GM19238 (cell line): ENCODE measurements around the gene IFT52.
"Not testable (repeated sequence)": the region's sequence is repeated elsewhere in the genome, so short reads cannot be mapped to it uniquely, and the experiment has no call there.

Experiments used
- DNase-seq: peaks from one replicate; pipeline ENCODE4 v3.0.0; 2011; ENCODE audit warnings: low spot score; ENCODE audit not compliant: insufficient read length

IFT52 gene

DNA sequence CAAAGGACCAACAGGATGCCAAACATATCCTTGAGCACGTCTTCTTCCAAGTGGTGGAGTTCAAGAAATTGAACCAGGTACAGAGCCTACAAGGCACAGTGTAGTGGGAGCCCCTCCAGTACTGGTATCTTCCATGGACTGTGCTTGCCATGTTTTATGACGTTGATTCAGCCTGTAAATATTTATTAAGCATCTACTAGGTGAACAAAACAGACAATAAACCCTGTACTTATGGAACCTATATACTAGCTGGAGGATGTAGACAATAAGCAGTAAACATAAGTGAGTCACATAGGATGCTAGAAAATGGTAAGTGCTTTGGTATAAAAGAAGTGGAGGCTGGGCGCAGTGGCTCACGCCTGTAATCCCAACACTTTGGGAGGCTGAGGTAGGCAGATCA, 51.8 kb downstream of the IFT52 start:
- DNase-seq: no peak

DNA sequence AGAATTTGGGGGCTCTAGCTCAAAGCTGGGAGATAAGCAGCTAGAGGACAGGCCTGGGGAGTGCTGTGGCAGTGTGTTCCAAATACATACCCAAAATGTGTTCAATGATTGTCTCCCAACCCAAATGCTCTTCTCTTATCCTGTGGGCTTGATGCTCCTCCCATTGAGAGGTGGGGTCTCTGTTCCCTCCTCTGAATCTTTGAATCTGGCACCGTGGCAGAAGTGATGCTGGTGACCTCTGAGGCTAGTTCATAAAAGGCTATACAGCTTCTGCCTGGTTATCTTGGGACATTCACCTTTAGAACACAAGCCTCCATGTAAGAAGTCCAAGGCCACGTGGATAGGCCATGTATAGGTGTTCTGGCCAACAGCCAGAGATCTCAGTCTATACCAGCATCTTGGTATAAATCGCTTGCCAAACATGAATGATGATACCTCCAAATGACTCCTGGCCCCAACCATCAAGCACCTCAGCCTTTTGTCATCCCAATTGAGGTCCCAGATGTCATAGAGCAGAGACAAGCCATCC, 60.3 kb downstream of the IFT52 start:
- no peak for DNase-seq

DNA sequence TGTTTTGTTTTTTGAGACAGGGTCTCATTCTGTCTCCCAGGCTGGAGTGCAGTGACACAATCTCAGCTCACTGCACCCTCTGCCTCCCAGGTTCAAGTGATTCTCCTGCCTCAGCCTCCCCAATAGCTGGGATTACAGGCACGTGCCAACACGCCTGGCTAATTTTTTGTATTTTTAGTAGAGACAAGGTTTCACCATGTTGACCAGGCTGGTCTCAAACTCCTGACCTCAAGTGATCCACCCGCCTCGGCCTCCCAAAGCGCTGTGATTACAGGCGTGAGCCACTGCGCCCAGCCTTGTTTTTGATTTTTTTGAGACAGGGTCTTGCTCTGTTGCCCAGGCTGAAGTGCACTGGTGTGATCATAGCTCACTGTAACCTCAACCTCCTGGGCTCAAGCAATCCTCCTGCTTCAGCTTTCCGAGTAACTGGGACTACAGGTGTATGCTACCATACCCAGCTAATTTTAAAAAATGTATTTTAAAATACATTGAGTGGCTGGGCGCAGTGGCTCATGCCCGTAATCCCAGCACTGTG, 61.0 kb downstream of the IFT52 start:
- DNase-seq: not testable (repeated sequence)

DNA sequence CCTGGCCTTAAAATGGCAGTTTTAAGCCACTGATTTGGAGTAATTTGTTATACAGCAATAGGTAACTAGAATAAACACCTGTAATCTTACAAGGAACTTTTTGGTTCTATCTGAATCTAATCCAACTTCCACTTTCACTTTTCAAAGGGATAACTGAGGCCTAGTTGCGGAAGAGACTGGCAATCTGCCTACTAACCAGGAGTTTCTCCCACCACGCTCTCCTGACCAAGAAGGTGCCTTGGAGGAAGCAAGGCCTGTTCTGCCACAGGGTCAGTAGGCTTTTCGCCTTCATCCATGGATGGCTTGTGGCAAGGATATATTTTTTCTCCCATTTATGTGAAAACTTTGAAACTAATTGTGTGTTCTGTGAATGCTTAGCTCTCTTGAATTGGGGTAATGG, 63.2 kb downstream of the IFT52 start:
- DNase-seq: no peak

DNA sequence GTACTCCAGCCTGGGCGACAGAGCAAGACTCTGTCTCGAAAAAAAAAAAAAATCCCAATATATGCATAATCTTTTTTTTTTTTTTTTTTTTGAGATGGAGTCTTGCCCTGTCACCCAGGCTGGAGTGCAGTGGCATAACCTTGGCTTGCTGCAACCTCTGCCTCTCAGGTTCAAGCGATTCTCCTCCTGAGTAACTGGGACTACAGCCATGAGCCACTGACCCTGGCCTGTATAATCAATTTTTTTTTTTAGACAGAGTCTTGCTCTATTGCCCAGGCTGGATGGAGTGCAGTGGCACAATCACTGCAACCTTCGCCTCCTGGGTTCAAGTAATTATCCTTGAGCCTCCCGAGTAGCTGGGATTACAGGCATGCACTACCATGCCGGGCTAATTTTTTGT, 64.4 kb downstream of the IFT52 start:
- DNase-seq: not testable (repeated sequence)

DNA sequence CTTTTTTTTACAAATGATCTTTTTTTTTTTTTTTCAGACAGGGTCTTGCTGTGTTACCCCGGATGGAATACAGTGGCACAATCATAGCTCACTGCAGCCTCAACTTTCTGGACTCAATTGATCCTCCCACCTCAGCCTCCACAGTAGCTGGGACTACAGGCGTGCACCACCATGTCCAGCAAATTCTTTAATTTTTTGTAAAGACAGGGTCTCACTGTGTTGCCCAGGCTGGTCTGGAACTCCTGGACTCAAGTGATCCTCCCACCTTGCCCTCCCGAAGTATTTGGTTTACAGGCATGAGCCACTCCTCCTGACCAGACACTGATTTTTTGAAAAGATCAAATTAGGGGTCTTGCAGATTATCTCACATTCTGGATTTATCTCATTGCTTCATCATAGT, 65.2 kb downstream of the IFT52 start:
- no peak for DNase-seq

DNA sequence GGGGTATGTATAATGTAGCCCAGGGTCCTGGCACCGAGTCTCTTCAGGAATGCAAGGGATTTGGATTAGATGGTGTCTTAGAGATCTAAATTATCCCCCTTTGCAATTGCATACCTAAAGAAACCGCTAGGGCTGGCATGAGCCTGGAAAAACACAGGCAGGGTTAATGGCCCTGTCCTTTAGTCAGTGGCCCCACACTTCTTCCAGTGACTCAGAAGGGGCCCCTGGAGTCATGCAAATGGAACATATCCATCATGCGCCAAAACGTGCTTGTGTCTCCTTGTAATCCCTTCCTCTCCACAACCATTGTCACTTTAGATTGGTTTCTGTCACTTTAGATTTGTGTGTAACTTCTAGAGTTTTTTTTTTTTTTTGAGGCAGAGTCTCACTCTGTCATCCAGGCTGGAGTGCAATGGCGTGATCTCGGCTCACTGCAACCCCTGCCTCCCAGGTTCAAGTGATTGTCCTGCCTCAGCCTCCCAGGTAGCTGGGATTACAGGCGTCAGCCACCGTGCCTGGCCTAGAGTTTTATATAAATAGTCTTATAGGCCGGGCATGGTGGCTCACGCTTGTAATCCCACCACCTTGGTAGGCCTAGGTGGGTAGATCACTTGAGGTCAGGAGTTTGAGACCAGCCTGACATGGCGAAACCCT, 67.5 kb downstream of the IFT52 start:
- no peak for DNase-seq

DNA sequence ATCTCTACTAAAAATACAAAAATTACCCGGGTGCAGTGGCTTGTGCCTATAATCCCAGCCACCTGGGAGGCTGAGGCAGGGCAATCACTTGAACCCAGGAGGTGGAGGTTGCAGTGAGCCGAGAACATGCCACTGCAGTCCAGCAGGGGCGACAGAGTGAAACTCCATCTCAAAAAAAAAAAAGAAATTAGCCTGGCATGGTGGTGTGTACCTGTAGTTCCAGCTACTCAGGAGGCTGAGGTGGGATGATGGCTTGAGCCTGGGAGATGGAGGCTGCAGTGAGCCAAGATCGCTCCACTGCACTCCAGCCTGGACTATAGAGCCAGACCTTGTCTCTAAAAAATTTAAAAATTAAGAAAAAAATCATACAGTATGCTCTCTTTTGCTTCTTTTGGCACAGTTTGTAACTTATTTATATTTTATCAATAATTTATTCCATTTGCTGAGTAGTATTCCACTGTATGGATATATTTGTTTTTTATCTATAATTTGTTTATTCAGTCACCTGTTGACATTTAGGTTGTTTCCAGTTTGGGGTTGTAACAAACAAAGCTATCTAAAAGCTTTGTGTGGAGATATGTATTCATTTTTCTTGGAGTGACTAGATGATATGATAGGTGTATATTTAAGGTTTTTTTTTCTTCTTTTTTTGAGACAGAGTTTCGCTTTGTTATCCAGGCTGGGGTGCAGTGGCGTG, 68.1 kb downstream of the IFT52 start:
- no peak for DNase-seq

DNA sequence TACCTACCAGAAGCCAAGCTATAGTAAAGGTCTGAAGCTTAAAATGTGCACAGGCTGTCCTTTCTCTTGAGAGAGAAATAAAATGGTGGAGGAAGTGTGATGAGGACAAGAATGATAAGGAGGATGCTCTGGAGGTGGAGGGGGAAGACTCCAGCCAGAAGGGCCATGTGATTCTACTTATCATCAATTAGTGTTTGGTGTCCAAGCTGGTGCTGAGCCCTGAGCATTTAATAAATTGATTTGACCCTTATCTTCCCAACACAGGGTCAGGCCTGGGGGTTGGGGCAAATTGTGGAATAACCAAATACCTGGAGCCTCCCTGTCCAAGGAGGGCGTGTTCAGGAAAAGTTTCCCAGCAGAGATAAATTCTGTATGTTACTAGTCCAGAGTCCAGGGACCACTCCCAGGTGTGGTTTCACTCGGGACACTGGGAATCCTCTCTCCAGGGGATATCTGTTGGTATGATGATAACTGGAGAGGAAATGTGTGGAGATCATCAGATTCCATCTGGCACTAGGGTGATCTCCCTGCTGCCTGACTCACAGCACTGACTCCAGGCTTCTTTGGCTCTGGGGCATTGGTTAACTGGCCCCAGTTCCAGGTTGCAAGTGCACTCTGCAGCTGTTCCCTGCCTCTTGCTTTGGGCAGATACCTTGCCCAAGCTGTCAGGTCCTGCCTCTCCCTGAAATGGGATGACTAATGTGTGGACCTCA, 72.4 kb downstream of the IFT52 start:
- DNase-seq: no peak

DNA sequence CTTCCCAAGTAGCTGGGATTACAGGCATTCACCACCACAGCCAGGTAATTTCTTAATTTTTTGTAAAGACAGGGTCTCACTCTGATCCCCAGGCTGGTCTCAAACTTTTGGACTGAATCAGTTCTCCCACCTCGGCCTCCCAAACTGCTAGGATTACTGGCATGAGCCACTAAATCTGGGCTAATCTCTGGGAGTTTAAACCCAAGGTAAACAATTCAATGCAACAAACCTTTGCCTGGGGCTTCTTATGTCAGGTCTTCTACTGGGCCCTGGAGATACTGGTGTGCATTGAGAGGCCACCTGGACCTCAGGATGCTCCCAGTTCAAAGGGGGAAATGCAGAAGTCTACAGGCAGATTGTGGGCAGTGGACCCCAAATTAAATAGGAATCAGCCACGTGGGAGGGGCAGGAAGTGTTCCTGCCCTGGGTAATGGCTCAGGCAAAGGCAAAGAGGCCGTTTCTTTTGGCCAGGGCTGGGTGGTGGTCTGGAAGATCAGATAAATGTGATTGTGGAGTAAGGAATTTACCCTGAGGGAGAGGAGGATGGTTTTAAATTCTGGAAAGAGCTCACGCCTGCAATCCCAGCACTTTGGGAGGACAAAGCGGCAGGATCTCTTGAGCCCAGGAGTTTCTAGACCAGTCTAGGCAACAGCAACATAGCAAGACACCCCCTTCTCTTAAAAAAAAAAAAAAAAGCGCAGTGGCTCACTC, 74.9 kb downstream of the IFT52 start:
- DNase-seq: no peak

DNA sequence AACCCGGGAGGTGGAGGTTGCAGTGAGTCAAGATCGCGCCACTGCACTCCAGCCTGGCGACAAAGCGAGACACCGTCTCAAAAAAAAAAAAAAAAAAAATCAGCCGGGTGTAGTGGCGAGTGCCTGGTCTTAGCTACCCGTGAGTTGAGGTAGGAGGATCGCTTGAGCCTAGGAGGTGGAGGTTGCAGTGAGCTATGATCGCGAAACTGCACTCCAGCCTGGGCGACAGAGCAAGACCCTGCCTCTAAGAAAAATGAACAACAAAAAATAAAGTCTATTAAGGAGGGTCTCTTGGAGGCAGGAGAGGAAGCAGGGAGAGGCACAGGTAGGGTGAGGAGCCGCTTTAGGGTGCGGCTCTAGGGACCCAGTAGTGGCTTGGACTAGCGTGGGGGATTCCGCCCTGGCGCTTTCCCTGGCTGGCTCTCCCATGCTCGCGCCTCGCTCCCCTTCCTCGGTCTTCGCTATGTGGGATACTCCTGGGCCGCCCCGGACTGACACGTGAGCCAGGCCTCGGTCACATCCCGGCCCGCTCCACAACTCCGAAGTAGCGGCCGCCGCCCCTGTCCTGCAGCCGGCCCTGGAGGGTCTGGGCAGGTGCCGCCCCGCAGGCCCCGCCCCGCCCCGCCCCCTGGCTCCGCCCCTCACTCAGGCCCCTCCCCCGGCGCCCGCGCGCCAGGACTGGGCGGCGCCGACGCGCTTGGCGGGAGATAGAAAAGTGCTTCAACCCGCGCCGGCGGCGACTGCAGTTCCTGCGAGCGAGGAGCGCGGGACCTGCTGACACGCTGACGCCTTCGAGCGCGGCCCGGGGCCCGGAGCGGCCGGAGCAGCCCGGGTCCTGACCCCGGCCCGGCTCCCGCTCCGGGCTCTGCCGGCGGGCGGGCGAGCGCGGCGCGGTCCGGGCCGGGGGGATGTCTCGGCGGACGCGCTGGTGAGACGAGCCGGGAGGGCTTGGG, 75.9 kb downstream of the IFT52 start, which contains the start of gene MYBL2:
TSS of gene MYBL2 (plus strand) at position 739 of the 953 bp plus-strand sequence. CDS start at position 909, 170 bp downstream.
- peak; percentile 75 for DNase-seq

DNA sequence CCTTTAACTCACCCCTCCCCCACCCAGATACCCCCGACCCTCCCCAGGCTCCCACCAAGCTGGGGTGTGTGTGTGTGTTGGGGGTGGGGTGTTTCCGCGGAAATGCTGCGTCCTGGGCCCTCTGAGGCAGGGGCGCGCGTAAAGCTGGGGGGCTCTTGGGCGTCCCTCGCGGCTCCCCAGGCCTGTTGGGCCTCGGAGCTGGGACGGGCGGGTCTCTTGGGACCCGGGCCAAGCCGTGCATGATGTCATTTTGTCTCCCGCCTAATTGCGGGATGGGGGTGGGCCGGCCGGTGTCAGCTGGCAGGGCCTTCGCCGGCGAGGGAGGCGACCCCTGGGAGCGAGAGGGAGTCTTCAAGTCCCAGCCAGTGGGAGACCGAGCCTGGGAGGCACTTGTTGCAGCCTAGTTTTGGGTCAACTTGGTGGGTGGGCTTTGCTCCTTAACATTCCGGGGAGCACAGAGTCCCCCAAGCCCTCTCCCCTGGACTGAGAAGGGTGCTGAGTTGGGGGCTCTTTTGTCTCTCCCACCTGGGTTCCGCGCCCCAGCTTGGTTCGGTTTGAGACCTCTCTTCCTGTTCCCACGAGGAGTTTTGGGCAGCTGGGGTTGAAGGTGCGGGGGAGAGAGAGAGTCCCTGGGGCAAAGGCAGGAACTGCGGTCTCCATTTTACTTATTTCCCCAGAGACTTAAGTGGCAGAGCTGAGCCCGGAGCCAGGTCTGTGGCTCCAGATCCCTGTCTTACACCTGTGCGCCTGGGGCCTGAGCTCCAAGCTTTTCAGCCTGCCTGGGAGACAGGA, 76.8 kb downstream of the IFT52 start:
- DNase-seq: peak; percentile 50

DNA sequence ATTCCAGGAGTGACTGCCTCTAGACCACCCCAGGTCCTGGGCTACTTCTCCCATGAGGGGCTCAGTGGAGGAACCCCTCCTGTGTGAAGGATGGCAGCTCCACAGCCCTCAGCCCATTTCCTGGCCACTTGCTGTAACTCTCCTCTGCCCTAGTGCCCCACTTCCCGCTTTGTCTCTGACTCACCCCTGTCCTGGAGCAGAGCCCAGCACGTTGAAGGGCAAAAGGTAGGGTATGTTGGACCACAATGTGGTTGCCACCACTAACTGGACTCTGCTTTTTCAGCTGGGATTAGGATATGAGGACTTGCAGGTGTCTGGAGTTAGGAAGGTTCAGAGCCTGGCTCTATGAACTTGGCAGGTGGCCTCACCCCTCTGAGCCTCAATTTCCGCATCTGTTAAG, 78.6 kb downstream of the IFT52 start:
- DNase-seq: no peak

DNA sequence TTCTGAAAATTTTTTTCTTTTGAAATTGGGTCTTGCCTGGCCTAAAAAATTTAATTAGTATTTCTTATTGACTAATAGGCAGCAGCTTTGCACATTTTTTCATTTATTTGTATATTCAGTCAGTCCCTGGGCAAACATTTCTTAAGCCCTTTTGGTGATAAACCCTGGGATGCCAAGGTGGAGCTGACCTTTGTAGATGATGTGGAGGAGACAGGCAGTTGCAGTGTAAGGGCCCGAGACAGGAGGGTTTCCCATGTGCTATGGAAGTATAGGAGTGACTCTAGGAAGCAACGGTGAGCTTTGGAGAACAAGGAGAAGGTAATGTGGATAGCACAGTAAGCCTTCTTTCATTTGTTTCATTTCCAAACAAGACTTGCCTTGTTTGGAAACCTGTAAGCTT, 79.7 kb downstream of the IFT52 start:
- DNase-seq: no peak

DNA sequence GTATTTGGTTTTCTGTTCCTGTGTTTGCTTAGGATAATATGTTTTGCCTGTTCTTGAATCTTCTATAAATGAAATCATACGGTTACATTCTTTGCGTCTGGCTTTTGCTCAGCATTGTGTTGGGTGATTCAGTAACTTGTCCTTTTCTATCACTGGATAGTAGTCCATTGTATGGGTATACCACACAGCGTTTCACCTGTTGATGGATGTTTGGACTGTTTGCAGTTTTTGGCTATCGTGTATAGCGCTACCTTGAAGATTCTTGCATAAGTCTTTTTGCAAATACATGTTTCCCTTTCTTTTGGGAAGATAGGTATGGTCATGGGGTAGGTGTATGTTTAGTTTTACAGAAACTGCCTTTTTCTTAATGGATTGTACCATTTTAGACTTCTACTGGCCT, 85.6 kb downstream of the IFT52 start:
- DNase-seq: no peak

DNA sequence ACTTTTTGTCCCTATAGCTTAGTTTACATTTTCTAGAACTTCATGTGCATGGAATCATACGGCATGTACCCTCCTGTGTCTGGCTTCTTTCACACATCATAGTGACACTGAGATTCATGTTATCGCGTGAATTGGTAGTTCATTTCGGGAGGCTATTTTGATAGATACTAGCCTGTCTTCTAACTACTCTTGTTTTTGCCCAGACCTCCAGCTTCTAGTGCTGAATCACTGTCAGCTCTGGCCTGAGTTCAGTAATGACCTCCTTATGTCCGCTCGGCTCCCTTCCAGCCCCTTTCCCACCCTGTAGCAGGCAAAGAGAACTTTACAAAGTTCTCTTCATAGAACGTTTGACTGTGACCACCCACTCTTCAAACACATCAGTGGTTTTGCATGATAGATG, 90.2 kb downstream of the IFT52 start:
- no peak for DNase-seq

DNA sequence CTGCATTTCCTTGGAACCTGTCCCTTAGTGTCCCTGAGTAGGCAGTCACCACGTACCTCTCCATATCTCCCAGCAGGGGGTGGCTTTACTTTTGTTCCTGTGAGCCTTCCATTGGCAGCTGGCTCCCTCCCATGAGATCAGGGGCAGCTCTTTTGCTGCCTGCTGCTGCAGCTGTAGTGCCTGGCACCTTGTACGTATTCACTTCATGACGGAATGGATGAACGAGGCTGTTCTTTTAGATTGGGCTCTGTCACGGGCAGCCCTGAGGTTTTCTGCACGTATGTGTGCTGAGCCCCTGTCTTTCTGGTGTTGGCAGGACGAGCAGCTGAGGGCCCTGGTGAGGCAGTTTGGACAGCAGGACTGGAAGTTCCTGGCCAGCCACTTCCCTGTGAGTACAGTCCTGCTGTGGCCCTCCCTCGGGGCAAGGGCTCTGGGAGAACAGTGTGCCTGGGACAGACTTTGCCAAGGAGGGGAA, 90.8 kb downstream of the IFT52 start:
- DNase-seq: no peak

DNA sequence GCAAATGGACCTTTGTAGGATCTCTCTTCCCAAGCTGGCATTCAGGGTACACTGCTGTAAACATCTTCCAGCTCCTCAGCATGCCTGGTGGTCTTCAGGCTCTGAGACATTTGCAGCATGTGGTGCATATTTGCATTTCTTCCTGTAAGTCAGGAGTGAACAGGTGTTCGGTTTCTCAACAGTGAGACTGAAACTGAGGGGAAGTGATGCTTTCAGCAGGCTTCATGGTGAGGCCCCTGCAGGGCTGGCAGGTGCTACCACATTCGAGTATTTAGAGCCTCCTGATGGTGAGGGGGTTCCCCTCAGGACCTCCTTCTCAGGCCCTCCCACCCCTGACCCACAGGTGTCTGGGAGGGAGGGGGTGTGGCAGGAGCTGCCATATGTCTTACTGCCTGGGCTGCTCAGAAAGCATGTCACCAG, 91.3 kb downstream of the IFT52 start:
- DNase-seq: peak; percentile 75

DNA sequence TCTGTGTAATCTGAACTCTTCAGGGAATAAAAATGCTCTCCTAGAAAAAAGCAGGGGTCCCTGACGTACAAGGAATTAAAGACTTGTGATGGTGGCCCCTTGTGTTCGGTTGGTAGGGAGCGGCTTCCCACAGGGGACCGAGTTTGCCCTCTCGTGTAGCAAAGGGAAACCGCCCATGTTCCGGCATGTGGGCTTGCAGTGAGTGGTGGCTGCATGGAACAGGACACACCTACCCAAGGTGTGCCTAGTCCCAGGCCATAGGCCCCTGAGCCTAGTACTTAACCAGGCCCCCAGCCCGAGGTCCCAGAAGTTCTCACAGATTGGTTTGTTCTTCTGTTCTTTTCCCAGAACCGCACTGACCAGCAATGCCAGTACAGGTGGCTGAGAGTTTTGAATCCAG, 91.7 kb downstream of the IFT52 start:
- DNase-seq: no peak
